GM10266 (cell line): Measurements from ENCODE around the gene HDHD2.

ENCODE experiments used
- DNase-seq: peaks from one replicate; pipeline ENCODE4 v3.0.0; 2012; ENCODE audit errors: extremely low spot score
- TF ChIP-seq, protein P1 (sequence below): IDR thresholded peaks from 2 replicates; pipeline ENCODE4 v1.5.1; 2012; ENCODE audit warnings: mild to moderate bottlenecking, low read depth; ENCODE audit not compliant: control insufficient read depth, insufficient read depth; ENCODE audit errors: missing control alignments

Gene HDHD2

DNA sequence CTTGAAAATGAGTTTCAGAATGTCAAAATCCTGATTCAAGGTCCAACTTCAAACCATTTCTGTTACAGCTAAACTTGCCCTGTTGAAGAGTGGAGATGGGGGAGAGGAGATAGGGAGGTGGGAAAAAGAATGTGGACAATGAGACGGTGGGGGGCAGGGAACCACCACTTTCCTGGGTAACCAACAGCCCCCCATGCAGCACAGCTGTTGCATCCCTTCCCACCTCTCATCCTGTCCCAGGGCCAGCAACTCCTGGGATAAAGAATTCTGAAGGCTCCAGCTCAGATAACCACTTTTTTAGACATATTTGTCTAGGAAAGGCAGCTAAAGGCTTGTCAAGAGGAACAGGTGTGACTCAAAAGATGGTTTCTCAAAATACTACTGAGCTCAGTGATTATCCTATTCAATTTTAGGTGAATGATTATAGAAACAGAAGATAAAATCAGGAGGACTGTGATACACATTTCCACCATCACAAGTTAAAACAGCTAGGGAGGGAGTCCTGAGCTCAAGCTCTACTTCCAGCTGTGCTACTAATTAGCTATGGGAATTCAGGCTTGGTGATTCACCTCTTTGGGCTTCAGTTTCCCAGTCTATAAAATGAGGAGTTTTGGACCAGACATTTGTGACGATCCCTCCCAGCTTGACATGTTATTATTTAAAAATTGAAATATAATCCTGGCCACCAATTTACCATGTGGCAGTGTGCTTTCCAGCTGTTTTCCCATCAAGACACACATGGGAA is 36.3 kb downstream of the HDHD2 start:
- TF ChIP-seq, protein P1, sequence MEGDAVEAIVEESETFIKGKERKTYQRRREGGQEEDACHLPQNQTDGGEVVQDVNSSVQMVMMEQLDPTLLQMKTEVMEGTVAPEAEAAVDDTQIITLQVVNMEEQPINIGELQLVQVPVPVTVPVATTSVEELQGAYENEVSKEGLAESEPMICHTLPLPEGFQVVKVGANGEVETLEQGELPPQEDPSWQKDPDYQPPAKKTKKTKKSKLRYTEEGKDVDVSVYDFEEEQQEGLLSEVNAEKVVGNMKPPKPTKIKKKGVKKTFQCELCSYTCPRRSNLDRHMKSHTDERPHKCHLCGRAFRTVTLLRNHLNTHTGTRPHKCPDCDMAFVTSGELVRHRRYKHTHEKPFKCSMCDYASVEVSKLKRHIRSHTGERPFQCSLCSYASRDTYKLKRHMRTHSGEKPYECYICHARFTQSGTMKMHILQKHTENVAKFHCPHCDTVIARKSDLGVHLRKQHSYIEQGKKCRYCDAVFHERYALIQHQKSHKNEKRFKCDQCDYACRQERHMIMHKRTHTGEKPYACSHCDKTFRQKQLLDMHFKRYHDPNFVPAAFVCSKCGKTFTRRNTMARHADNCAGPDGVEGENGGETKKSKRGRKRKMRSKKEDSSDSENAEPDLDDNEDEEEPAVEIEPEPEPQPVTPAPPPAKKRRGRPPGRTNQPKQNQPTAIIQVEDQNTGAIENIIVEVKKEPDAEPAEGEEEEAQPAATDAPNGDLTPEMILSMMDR, result no peak
- DNase-seq, result no peak

DNA sequence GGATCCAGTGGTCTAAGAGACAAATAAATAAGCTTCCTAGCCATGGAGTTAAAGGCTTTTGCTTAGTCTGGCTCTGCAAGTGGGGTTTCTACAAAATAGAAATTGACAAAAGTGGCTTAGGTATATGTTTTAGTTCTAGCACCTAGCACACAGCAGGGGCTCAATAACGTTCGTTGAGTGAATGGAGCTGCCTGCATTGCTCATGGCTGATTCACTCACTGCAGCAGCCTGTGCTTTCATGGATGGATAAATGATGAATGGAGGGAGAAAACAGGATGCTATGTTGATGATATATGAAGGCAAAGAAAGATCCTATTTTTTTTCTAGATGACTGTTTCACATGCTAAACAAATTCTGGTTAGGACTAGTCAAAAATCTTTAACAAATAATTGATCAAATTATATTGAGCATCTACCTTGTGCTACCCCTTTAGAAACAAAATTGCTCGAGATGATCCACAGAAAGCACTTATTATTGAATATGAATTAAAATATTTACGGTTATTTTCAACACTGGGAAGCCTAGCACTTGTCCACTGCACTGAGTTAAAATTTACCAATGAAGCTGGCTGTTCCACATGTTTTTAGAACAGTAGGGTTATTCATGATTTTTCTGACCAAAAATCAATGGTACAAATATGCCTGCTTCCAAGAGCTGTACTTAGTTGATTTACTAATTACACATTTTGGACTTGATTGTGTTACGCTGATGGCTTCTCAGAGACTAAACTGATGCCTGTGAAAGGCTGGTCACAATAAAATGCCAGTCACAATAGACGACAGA is 39.6 kb downstream of the HDHD2 start:
- DNase-seq, result no peak
- TF ChIP-seq, protein P1, result no peak

DNA sequence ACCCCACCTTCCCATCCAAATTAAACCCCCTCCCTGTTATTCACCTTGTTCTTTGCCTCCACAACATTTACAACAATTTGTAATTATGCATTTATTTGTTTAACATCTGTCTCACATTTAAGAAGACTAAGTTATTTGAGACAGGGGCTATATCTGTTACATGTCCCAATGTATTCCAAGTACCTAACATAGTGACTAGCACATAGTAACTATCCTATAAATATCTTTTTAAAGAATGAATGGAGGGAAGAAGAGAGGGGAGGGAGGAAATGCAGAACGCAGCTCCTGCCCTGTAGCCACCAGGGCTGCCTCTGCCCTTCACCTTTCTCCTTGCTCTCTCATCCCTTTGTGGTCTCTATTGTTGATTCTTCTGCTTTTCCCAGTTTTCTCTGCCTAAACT is 40.6 kb downstream of the HDHD2 start:
- no peak for DNase-seq

DNA sequence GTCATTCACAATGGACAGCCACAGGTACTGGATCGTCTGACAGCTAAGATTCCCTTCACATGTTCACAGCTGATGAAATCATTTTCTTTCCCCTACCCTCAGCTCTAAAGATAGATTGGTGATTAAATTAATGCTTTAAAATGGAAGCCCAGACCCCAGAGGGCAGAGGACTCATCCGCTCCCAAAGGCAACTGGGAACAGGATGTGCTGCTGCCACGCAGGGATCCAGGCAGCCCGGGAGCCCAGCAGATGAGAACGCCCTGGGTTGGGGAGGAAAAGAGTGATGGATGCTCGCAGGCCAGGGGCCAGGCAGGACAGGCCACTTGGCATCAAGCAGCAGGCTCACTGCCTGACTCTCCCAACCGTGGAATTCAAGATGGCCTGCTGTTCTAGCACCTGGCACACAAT is 41.3 kb downstream of the HDHD2 start:
- TF ChIP-seq, protein P1, result no peak

More for the DNA sequence above, 40.6 kb downstream of the HDHD2 start:
- TF ChIP-seq, protein P1, result no peak

DNA sequence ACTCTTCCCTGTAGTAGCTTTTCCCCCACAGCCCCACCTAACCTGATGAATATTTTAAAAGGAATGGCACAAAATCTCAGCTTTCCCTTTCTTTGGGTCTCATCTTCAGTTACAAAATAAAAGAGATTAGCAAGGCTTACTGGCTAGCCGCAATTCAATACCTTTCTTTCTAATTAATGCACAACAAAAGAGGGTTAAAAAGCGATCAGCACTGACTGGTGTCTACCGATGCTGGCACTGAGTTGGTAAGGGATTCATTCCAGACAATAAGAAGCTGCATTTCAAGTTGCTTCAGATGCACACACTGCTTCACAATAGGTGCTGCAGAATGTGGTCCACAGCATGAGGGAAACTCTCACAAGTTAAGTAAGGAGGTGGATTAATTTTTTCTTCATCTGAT is 41.9 kb downstream of the HDHD2 start:
- no peak for DNase-seq
- TF ChIP-seq, protein P1, result no peak

More for the DNA sequence above, 41.3 kb downstream of the HDHD2 start:
- DNase-seq, result no peak

DNA sequence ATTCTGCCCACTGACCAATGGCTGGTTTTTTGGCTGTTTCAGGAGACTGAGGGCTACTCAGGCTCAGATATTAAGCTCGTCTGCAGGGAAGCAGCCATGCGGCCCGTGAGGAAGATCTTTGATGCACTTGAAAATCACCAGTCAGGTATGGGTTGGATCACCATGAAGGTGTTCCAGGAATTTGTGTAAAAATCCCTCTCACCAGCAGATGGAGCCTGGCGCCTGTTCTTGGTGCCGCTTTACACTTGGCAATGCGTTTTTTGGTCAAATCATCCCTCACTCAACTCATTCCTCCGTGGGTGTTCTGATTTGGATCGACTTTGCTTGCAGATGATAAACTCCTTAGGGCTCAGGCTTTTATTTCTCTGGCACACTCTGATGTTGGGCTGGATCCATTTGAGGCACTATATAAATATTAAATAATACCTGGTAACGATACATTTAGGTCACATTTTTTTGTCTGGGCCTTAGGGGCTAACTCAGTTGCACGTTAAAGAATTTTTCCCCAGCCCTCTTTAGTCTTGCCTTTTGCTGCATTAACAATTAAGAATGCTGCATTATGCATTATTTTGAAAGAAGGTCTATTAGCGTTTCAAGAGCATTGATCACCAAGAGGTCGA is 50.0 kb downstream of the HDHD2 start:
- TF ChIP-seq, protein P1, result peak; percentile 74
- DNase-seq, result peak; percentile 40
